ENCODE results near the gene TMEM254.
A peak's percentile ranks its signal among the peaks of the same experiment; 100 is the strongest.
"Not testable (repeated sequence)": the region's sequence is repeated elsewhere in the genome, so short reads cannot be mapped to it uniquely, and the experiment has no call there.

The TMEM254 gene

GRCh38 chr10:80075781-80076180 lies 2.7 kb upstream of the TMEM254 start:
- DNase-seq (ENCODE audit: low read depth in 2 of 2), result no peak

GRCh38 chr10:80077869-80078447 lies 507 bp upstream of the TMEM254 start:
- no peak for DNase-seq (ENCODE audit: low read depth in 2 of 2)

- no peak for DNase-seq (ENCODE audit: low read depth in 2 of 2)
These were observed 851 bp downstream of the TMEM254 start for GRCh38 chr10:80079312-80079719.

- DNase-seq (ENCODE audit: low read depth in 2 of 2), result no peak
These were observed 2.6 kb downstream of the TMEM254 start for GRCh38 chr10:80081026-80081425.

GRCh38 chr10:80081801-80082750 lies 3.6 kb downstream of the TMEM254 start:
- no peak for DNase-seq (ENCODE audit: low read depth in 2 of 2)

GRCh38 chr10:80090121-80090520 lies 11.7 kb downstream of the TMEM254 start:
- DNase-seq (ENCODE audit: low read depth in 2 of 2), result no peak

GRCh38 chr10:80094231-80094630 lies 15.8 kb downstream of the TMEM254 start:
- DNase-seq (ENCODE audit: low read depth in 2 of 2), result no peak

- DNase-seq (ENCODE audit: low read depth in 2 of 2), result not testable (repeated sequence)
These were observed 19.8 kb downstream of the TMEM254 start for GRCh38 chr10:80098272-80098671.

- not testable (repeated sequence) for DNase-seq (ENCODE audit: low read depth in 2 of 2)
These were observed 20.8 kb downstream of the TMEM254 start for GRCh38 chr10:80099295-80099694.

- DNase-seq (ENCODE audit: low read depth in 2 of 2), result no peak
These were observed 21.7 kb downstream of the TMEM254 start for GRCh38 chr10:80100116-80100515.

GRCh38 chr10:80100861-80101695 lies 22.6 kb downstream of the TMEM254 start:
- DNase-seq (ENCODE audit: low read depth in 2 of 2), result no peak

- DNase-seq (ENCODE audit: low read depth in 2 of 2), result peak; percentile 83
These were observed 25.8 kb downstream of the TMEM254 start for GRCh38 chr10:80104066-80104926.

- no peak for DNase-seq (ENCODE audit: low read depth in 2 of 2)
These were observed 30.2 kb downstream of the TMEM254 start for GRCh38 chr10:80108576-80109239.

GRCh38 chr10:80110986-80111385 lies 32.5 kb downstream of the TMEM254 start:
- no peak for DNase-seq (ENCODE audit: low read depth in 2 of 2)

- DNase-seq (ENCODE audit: low read depth in 2 of 2), result no peak
These were observed 40.2 kb downstream of the TMEM254 start for GRCh38 chr10:80118669-80119068.

- no peak for DNase-seq (ENCODE audit: low read depth in 2 of 2)
These were observed 43.7 kb downstream of the TMEM254 start for GRCh38 chr10:80122110-80122710.

GRCh38 chr10:80122746-80123145 lies 44.3 kb downstream of the TMEM254 start:
- no peak for DNase-seq (ENCODE audit: low read depth in 2 of 2)

- no peak for DNase-seq (ENCODE audit: low read depth in 2 of 2)
These were observed 48.4 kb downstream of the TMEM254 start for GRCh38 chr10:80126876-80127275.

- no peak for DNase-seq (ENCODE audit: low read depth in 2 of 2)
These were observed 53.0 kb downstream of the TMEM254 start for GRCh38 chr10:80131499-80131901.
